Measurements from ENCODE around the gene MAGT1.
A peak's percentile ranks its signal among the peaks of the same experiment; 100 is the strongest.
"Not testable (repeated sequence)": the region's sequence is repeated elsewhere in the genome, so short reads cannot be mapped to it uniquely, and the experiment has no call there.

MAGT1 gene

DNA sequence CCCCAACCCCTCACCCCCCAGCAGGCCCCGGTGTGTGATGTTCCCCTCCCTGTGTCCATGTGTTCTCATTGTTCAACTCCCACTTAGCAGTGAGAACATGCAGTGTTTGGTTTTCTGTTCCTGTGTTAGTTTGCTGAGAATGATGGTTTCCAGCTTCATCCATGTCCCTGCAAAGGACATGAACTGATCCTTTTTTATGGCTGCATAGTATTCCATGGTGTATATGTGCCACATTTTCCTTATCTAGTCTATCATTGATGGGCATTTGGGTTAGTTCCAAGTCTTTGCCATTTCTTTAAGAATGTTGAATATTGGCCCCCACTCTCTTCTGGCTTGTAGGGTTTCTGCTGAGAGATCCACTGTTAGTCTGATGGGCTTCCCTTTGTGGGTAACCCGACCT lies 73.2 kb downstream of the MAGT1 start:
- DNase-seq = not testable (repeated sequence)

DNA sequence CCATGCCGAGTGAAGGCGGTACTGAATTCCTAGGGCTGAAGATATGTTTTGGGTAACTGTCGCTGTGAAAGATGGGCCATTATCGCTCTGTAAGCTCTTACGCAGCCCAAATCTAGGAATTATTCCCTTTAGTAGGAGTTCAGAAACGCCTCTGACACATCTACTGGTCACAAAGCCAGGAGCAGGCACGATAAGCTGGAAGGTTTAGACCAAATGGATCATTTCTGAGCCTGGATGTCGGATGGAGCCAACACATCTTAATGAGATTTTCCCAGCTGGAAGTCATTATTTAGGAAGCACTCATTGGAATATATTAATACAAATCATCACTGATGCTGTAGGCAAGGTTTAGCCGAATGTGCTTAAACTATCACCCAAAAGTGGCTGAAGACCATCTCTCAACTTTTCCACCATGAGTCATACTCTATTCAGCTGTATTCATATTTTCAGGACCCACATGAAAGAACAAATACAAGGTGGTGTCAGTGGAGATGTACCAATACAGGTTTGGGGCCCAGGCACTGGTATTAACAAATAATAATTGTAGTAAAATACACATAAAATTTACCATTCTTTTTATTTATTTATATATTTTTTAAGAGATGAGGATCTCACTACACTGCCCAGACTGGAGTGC lies 75.0 kb downstream of the MAGT1 start:
- DNase-seq = no peak

- no peak for DNase-seq
These were observed 81.0 kb downstream of the MAGT1 start for GRCh38 chrX:77814210-77814609.

DNA sequence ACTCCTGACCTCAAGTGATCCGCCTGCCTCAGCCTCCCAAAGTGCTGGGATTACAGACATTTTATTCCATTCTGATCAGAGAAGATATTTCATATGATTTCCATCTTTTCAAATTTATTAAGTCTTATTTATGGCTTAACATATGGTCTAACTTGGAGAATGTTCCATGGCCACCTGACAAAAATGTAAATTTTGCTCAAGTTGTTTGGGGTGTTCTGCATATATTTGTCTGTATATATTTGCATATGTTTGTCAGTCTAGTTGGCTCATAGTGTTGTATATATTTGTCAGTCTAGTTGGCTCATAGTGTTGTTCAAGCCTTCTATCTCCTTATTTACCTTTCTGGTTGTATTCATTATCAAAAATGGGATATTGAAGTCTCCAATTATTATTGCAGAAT lies 93.0 kb downstream of the MAGT1 start:
- no peak for DNase-seq

DNA sequence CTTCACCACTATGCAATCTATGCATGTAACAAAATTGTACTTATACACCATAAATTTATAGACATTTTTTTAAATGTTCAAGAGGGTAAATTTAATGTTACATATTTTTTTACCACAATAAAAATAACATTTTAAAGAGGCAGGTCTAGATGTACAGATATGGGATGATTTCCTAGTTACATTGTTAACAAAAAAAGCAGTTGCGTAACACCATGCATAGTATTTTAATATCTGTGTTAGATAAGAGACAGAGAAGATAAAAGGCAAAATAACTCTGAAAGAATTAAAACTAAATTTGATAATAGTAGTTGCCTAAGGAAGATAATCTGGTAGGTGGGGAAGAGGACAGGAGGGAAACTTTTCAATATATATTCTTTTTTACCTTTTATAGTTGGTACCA lies 100.1 kb downstream of the MAGT1 start:
- no peak for DNase-seq

DNA sequence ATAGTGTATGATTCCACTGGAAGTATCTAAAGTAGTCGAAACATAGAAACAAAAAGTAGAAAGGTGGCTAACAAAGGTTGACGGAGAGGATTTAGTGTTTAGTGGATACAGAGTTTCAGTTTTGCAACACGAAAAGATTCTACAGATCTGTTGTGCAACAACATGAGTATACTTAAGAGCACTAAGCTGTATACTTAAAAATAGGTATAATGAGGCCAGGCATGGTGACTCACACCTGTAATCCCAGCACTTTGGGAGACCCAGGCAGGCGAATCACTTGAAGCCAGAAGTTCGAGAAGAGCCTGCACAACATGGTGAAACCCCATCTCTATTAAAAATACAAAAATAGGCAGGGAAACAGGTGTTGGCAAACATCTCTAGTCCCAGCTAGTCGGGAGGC lies 101.3 kb downstream of the MAGT1 start:
- DNase-seq = no peak

DNA sequence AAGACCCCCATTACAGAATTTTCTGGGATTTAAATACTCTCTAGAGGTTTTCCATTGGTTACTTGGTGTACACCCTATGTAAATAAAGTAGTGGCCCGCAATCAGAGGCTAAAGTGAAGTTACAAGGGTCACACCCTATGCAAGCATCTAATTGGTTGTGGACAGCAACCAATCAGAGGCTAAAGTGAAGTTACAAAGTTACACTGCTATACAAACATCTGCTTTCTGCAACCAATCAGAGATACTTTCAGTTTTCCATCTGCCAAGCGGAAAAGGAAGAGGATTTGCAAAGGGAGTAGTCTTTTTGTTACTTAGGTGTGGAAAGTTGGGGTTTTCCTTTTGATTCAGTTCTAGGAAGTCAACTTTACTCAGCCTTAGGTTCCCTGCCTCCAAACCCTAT lies 107.2 kb downstream of the MAGT1 start:
- no peak for DNase-seq

- no peak for DNase-seq
These were observed 108.9 kb downstream of the MAGT1 start for GRCh38 chrX:77786365-77786680.

DNA sequence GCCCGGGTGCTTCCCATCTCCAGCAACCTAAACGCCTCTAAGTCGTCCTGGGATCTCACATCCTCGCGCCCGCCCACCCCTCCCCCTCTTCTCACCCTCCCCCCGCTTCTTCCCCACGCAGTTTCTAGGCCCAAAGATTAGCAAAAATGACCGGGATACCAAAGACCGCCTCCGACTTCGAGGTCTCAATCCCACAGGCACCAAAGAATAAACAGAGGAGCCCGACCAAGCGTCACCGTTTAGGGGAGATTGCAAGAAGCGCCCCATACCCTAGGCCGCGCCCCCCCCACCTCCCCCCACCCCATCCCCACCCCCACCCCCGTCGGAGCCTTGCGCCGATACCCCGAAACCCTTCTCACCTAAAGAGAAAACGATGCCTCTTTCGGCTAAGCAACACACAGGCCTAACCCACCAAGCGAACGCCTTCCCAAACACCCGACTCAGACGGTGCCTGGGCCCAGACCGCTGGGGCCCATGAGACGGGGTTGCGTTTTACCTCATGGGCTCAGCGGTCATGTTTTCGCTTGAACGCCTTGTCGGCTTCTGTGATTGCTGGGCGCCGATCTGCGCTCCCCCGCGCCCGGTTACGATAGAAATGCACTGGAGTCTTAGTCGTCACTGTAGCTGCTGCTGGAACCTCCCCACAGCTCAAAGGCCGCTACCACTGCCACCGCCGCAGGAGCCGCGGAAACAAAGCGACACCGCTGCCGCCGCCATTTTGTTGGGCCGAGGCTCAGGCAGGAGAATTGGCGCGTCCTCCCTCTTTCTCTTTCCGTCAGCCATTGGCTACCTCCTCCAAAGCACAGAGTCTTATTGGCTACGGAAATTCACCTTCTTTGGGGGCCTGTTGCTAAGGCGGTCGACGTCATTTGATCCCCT lies 109.5 kb downstream of the MAGT1 start, which contains the start of gene ATRX:
Gene ATRX (minus strand): TSS at position 731 of the 879 bp plus-strand sequence. CDS start 215 bp downstream, at position 516.
- DNase-seq = peak; percentile 15 to 61 (median 39)

DNA sequence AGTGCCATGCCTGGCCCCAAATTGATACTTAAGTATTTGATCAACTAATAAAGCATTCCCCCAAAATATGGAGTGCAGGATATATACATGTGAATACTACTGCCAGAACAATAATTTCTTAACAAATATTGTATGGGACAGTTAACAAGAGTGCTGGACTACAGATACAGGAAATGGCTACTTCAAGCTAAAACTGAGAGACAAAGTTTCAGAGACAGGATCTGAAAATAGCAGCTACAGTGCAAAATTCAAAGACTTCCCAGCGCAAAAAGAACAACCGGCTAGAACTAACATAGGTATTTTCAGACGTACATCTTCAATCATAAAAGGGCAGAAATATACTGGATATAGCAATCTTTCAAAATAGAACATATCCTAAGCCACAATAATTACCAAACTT lies 115.5 kb downstream of the MAGT1 start:
- DNase-seq = no peak

DNA sequence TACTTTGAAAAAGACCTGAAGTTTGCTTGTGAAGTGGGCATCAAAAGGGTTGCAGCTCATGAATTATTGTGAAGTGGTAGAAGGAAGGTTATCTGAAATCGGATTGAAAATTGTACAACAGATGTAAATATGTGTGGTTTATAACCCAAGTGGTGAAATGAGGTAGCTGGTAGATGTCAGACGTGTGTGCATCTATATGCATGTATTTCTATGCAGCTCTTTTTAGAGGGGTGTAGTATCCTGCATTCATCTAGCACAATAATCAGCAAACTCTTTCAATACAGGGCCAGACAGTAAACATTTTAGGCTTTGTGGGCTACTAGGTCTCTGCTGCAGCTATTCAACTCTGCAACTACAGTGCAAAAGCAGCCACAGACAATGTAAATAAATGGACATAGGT lies 118.6 kb downstream of the MAGT1 start:
- no peak for DNase-seq
